ENCODE data around the gene CDK13. TPM values are rescaled to one million over a fixed set of nuclear protein-coding genes. Genes with fewer than 3 reads are reported as not detected.

The CDK13 gene
- total RNA-seq, 1 donor from 2014 or later: 87.4 TPM

- no peak for DNase-seq (ENCODE audit: extremely low spot score in 2 of 2)
- TF ChIP-seq POLR2AphosphoS5 (IDR thresholded peaks at IDR 0.05; ENCODE audit: insufficient read depth in 1 of 2, low read depth in 1 of 2): no peak
- no peak for TF ChIP-seq CTCF (IDR thresholded peaks at IDR 0.05)
- TF ChIP-seq POLR2A (IDR thresholded peaks at IDR 0.05): no peak
- Histone ChIP-seq H3K27me3 (no peaks in the 10 kb centered on the region), H3K4me3 (no peak overlapping the region), H3K9me3 (no peaks in the 10 kb centered on the region), H3K36me3 (peaks cover 0 to 28% of the 10 kb centered on the region in 2 donors), H3K4me1 (peaks cover 29% of the 10 kb centered on the region), H3K27ac (no peak overlapping the region)
- intact Hi-C loops (cut with DNase I): no loop called here
Observed at GRCh38 chr7:40098810-40099209, 148.8 kb downstream of the CDK13 start.

DNA sequence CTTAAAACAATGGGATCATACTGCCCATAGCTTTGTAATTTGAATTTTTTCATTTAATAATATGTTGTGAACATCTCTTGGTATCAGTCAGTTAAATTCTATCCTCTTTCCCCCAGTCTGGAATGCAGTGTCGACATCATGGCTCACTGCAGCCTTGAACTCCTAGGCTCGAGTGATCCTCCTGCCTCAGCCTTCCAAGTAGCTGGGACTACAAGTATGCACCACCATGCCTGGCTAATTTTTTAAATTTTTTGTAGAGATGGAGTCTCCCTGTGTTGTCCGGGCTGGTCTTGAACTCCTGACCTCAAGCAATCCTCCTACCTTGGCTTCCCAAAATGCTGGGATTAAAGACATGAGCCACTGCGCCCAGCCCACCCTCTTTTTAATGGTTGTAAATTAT, 149.8 kb downstream of the CDK13 start:
- Histone ChIP-seq H3K36me3 (peaks cover 0 to 19% of the 10 kb centered on the region in 2 donors), H3K27me3 (no peaks in the 10 kb centered on the region), H3K27ac (no peak overlapping the region), H3K4me1 (peaks cover 29% of the 10 kb centered on the region), H3K9me3 (no peaks in the 10 kb centered on the region), H3K4me3 (no peak overlapping the region)
- no peak for TF ChIP-seq POLR2AphosphoS5 (IDR thresholded peaks at IDR 0.05; ENCODE audit: insufficient read depth in 1 of 2, low read depth in 1 of 2)
- TF ChIP-seq POLR2A (IDR thresholded peaks at IDR 0.05): no peak
- TF ChIP-seq CTCF (IDR thresholded peaks at IDR 0.05): no peak
- intact Hi-C loops (cut with DNase I): no loop called here
- no peak for DNase-seq (ENCODE audit: extremely low spot score in 2 of 2)

DNA sequence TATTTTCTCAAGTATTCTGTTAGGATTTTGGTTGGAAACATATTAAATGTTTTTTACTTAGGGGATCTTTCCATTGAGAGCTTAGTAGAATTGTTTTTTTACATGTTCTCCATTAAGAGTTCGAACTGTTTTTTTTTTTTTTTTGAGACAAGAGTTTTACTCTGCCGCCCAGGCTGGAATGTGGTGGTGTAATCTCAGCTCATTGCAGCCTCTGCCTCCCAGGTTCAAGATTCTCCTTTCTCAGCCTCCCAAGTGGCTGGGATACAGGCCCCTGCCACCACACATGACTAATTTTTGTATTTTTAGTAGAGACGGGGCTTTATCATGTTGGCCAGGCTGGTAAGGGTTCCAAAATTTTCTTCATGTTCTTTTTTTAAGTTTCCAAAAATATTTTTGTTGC, 151.1 kb downstream of the CDK13 start:
- H3K4me1 ChIP-seq: peaks cover 29% of the 10 kb centered on the region
- no peak overlapping the region for H3K4me3 ChIP-seq
- H3K27ac ChIP-seq: no peak overlapping the region
- H3K9me3 ChIP-seq: no peaks in the 10 kb centered on the region
- DNase-seq (ENCODE audit: extremely low spot score in 2 of 2): no peak
- H3K27me3 ChIP-seq: no peaks in the 10 kb centered on the region
- peaks cover 0 to 10% of the 10 kb centered on the region in 2 donors for H3K36me3 ChIP-seq
- TF ChIP-seq POLR2AphosphoS5 (IDR thresholded peaks at IDR 0.05; ENCODE audit: insufficient read depth in 1 of 2, low read depth in 1 of 2): no peak
- no peak for TF ChIP-seq CTCF (IDR thresholded peaks at IDR 0.05)
- no peak for TF ChIP-seq POLR2A (IDR thresholded peaks at IDR 0.05)
- intact Hi-C loops (cut with DNase I): no loop called here

GRCh38 chr7:40102897-40103296, 152.8 kb downstream of the CDK13 start:
- intact Hi-C loops (cut with DNase I): no loop called here
- Histone ChIP-seq H3K9me3 (no peaks in the 10 kb centered on the region), H3K27me3 (no peaks in the 10 kb centered on the region), H3K4me1 (peaks cover 22% of the 10 kb centered on the region), H3K27ac (no peak overlapping the region), H3K36me3 (no peaks in the 10 kb centered on the region), H3K4me3 (no peak overlapping the region)
- no peak for DNase-seq (ENCODE audit: extremely low spot score in 2 of 2)
- TF ChIP-seq CTCF (IDR thresholded peaks at IDR 0.05) (no peak), POLR2A (IDR thresholded peaks at IDR 0.05) (no peak), POLR2AphosphoS5 (IDR thresholded peaks at IDR 0.05; ENCODE audit: insufficient read depth in 1 of 2, low read depth in 1 of 2) (no peak)

DNA sequence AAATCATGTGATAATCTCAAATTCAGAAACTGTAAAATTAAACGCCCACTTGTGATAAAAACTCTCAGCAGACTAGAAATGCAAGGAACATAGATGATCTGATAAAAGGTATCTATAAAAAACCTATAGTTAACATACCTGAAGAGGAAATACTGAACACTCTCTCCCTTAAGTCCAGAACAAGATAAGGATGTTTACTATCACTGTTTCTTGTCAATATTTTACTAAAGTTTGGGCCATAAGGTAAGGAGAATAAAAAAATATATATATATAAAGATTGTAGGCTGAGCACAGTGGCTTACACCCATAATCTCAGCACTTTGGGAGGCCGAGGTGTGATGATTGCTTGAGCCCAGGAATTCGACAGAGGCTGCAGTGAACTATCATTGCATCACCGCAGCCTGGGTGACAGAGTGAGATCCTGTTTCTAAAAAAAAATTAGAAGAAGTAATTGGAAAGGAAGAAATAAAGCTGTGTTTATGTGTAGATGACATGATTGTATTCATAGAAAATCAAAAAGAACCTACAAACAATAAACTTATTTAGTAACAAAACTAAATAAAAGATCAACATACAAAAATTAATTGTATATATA, 155.9 kb downstream of the CDK13 start:
- no peaks in the 10 kb centered on the region for H3K36me3 ChIP-seq
- no peak for TF ChIP-seq POLR2A (IDR thresholded peaks at IDR 0.05)
- no peak for TF ChIP-seq POLR2AphosphoS5 (IDR thresholded peaks at IDR 0.05; ENCODE audit: insufficient read depth in 1 of 2, low read depth in 1 of 2)
- TF ChIP-seq CTCF (IDR thresholded peaks at IDR 0.05): no peak
- H3K27ac ChIP-seq: no peak overlapping the region
- H3K4me1 ChIP-seq: no peaks in the 10 kb centered on the region
- intact Hi-C loops (cut with DNase I): no loop called here
- no peaks in the 10 kb centered on the region for H3K27me3 ChIP-seq
- no peak overlapping the region for H3K4me3 ChIP-seq
- no peaks in the 10 kb centered on the region for H3K9me3 ChIP-seq
- no peak for DNase-seq (ENCODE audit: extremely low spot score in 2 of 2)

Measured in vagina (tissue), 2 donors.